Upper lobe of right lung (tissue), 1 donor: ENCODE measurements around the gene SBF1. TPM values are rescaled to one million over a fixed set of nuclear protein-coding genes. Genes with fewer than 3 reads are reported as not detected.

ENCODE experiments used
- ATAC-seq: fragments of 200-7000 bp; cut with Tn5 transposase; one replicate; pipeline ENCODE4 v1.9.1; 2020; ENCODE audit warnings: mild to moderate bottlenecking, moderate library complexity
- DNase-seq: peaks from one replicate; pipeline ENCODE4 v3.0.0-alpha.2; 2020
- H3K27ac ChIP-seq: fragments of 200-600 bp; one replicate; pipeline ENCODE4 v1.8.0; 2022
- H3K27me3 ChIP-seq: fragments of 200-600 bp; one replicate; pipeline ENCODE4 v1.8.0; 2022; ENCODE audit warnings: mild to moderate bottlenecking
- H3K36me3 ChIP-seq: fragments of 200-600 bp; one replicate; pipeline ENCODE4 v1.8.0; 2022
- H3K4me1 ChIP-seq: fragments of 200-600 bp; one replicate; pipeline ENCODE4 v1.8.0; 2022
- H3K4me3 ChIP-seq: fragments of 200-600 bp; one replicate; pipeline ENCODE4 v1.8.0; 2022; ENCODE audit warnings: mild to moderate bottlenecking
- H3K9me3 ChIP-seq: fragments of 200-600 bp; one replicate; pipeline ENCODE4 v1.8.0; 2022
- intact Hi-C: fragments of 100-400 bp; cut with DNase I; formaldehyde crosslinking; loops from one replicate; pipeline ENCODE4 v1.11.0; 2022
- total RNA-seq: library from RNA; stranded (reverse); fragmentation: NEBNext Ultra II Directional; extraction: Animal tissue kit (Norgen Biotek cat#: 25700); gene quantifications from one replicate; pipeline ENCODE4 v1.2.1, GENCODE V29; 2021
- TF ChIP-seq, protein P1 (sequence below): fragments of 200-600 bp; IDR thresholded peaks from one replicate; pipeline ENCODE4 v1.8.0; 2022; ENCODE audit warnings: antibody characterized with exemption
- donor health status: DM: no; HTN: yes; CAD: no; lungs with severe emphysema.

The SBF1 gene
- total RNA-seq, 1 donor from 2014 or later: 69.4 TPM

DNA sequence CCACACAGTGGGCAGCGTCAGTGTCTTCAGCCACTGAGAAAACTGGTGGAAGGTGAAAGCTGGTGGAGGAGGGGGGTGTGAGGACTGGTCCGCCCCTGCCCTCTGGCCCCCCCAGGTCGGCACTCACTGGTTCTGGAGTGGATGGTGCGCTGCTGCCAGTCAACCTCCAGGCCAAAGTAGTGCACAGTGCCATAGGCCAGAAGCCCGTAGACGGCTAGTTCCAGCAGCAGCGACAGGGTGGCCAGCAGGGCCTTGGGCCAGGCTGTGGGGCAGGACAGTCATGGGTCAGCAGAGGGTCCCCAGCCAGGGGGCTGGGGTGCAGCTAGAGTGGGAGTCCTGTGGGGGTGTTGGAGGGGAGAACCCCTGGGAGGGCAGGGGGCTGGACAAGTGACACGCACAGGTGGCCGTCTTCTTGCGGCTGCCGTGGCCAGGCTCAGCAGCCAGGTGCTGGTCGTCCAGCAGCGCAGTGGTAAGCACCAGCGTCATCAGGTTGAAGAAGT, 30.5 kb upstream of the SBF1 start:
- intact Hi-C loops: loop anchor here (10.0 kb wide), 1 partner anchor 241 kb away; the partner anchor contains the start of gene MAPK12
- TF ChIP-seq, protein P1, sequence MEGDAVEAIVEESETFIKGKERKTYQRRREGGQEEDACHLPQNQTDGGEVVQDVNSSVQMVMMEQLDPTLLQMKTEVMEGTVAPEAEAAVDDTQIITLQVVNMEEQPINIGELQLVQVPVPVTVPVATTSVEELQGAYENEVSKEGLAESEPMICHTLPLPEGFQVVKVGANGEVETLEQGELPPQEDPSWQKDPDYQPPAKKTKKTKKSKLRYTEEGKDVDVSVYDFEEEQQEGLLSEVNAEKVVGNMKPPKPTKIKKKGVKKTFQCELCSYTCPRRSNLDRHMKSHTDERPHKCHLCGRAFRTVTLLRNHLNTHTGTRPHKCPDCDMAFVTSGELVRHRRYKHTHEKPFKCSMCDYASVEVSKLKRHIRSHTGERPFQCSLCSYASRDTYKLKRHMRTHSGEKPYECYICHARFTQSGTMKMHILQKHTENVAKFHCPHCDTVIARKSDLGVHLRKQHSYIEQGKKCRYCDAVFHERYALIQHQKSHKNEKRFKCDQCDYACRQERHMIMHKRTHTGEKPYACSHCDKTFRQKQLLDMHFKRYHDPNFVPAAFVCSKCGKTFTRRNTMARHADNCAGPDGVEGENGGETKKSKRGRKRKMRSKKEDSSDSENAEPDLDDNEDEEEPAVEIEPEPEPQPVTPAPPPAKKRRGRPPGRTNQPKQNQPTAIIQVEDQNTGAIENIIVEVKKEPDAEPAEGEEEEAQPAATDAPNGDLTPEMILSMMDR: no peak
- Histone ChIP-seq H3K27me3 (no peaks in the 10 kb centered on the region), H3K36me3 (peaks cover 29% of the 10 kb centered on the region), H3K4me3 (no peak overlapping the region), H3K4me1 (peaks cover 17% of the 10 kb centered on the region), H3K27ac (no peak overlapping the region), H3K9me3 (no peaks in the 10 kb centered on the region)
- ATAC-seq (no peak), DNase-seq (no peak)

DNA sequence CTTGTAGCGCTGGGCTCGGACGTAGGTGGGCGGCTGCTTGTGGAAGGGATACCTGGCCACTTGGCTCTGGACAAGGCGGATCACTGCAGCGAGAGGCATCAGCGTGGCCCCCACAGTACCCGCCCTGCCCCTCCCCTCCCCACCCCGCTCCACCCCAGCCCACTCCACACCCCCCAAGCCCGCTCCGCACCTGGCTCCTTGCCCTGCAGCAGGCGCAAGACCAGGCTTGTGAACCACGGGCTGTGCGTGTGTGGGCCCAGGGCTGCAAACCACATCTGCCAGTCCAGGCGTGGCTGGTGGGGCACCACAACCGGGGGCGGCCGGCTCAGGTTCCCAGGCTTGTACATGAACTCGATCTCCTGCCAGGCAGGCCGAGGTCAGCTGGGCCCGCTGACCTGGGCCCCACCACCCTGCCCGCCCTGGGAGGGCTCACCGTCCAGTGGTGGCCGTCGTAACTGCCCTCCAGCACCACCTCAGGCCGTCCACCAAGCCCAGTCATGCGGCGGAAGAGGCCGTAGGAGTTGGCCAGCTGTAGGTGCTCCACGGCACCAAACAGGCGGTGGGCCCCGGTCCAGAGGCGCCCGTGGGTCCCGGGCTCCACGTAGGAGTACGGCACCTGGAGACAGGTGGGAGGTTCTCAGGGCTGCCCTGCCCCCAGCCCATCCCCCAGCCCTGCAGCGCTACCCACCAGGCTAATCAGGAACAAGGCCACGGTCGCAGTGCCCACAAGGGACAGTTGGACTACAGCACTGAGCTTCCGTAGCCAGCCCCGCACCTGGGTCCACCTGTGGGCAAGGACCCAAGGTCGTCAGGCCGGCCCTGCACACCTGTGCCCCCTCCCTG, 29.8 kb upstream of the SBF1 start:
- no peak for ATAC-seq
- TF ChIP-seq, protein P1: no peak
- Histone ChIP-seq H3K4me3 (no peak overlapping the region), H3K27ac (no peak overlapping the region), H3K27me3 (no peaks in the 10 kb centered on the region), H3K36me3 (peaks cover 29% of the 10 kb centered on the region), H3K4me1 (peaks cover 17% of the 10 kb centered on the region), H3K9me3 (no peaks in the 10 kb centered on the region)
- DNase-seq: no peak
- intact Hi-C loops: loop anchor here (10.0 kb wide), 1 partner anchor 240 kb away; the partner anchor contains the start of gene MAPK12

DNA sequence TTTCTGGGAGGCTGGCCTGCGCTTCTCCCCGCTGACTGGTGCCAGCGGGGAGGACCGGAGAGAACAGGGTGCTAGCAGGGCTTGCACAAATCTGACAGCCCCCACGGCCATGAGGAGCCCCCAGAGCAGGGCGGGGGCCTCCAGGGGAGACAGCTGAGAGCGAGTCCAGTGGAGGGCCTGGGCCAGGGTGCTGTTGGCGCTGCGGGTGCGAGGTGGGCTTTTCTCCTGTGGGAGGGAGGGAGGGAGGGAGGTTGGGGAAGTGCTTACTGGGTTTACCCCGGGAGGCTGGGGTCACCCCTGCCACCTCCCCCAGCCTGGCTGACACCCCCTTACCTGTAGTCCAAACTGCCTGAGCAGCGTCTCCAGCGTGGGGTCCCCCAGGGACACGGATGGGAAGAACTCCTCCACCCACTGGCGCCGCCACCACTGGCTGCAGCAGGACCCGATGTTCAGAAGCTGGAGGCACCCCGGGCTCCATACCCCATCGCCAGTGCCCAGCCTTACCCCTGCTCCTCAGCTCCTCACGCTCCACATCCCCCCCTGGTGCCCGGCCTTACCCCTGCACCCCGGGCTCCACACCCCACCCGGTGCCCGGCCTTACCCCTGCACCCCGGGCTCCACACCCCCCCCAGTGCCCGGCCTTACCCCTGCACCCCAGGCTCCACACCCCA, 28.8 kb upstream of the SBF1 start:
- no peak for DNase-seq
- no peaks in the 10 kb centered on the region for H3K9me3 ChIP-seq
- H3K4me1 ChIP-seq: peaks cover 10% of the 10 kb centered on the region
- peaks cover 29% of the 10 kb centered on the region for H3K36me3 ChIP-seq
- TF ChIP-seq, protein P1: no peak
- H3K27me3 ChIP-seq: no peaks in the 10 kb centered on the region
- no peak overlapping the region for H3K4me3 ChIP-seq
- ATAC-seq: no peak
- H3K27ac ChIP-seq: no peak overlapping the region
- intact Hi-C loops: loop anchor here (10.0 kb wide), 1 partner anchor 239 kb away; the partner anchor contains the start of gene MAPK12

DNA sequence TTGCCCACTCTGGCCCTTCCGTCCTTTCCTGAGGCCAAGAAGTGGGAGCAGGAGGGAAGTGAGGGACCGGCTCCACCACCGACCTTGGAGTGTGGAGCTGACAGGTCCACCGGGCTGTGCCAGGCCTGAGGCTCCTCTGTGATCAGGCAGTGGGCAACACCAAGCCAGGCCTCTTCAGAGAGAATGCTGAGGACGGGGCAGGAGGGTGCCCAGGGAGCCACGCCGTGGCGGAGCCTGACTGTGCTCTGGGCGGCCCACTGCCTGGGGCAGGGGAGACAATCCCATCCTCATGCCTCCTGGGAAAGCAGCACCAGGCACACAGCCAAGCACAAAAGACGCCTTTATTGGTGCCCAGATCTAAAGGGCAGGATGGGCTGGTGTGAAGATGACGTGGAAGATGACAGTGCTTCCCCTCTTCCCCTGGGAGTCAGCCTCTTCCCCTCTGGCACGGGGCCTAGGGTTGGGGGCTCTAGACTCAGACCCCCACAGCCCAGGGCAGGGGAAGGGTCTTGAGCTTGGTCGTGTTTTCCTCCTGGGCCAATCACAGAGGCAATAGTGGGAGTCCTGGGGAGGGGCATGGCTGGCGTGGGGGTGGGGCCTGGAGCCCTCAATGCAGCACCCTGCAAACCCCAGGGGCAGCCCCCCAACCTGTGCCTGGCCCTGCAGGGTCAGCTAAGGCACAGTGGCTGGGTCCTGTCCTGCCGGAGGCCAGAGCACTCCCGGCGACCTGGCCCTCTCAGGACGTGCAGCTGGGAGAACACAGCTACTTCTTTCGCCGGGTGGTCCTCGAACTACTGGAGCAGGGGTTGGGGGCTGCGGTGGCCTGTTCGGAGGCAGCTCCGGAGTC, 28.0 kb upstream of the SBF1 start:
- Histone ChIP-seq H3K27me3 (no peaks in the 10 kb centered on the region), H3K4me3 (no peak overlapping the region), H3K4me1 (peaks cover 13% of the 10 kb centered on the region), H3K36me3 (peaks cover 29% of the 10 kb centered on the region), H3K9me3 (no peaks in the 10 kb centered on the region), H3K27ac (no peak overlapping the region)
- intact Hi-C loops: loop anchor here (10.0 kb wide), 1 partner anchor 238 kb away; the partner anchor contains the start of gene MAPK12
- ATAC-seq: no peak
- TF ChIP-seq, protein P1: no peak
- DNase-seq: no peak

DNA sequence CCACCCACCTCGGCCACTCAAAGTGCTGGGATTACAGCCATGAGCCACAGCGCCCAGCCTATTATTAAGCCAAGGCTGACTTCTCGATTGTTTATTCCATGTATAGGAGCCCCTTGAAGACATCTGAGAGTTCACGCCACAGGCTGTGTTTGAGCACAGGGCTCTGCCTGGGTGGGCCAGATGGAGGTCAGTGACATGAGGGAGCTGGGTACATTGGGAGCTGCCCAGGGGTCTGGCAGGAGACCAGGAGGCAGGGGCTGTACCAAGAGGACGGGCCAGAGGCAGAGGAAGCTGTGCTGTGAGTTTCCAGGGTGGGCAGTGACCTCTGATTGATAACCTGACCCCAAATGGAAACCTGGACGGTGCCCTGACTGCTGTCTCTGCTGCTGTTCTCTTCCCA, 27.3 kb upstream of the SBF1 start:
- intact Hi-C loops: loop anchor here (10.0 kb wide), 1 partner anchor 237 kb away; the partner anchor contains the start of gene MAPK12
- peaks cover 29% of the 10 kb centered on the region for H3K36me3 ChIP-seq

More for the DNA sequence above, 27.3 kb upstream of the SBF1 start:
- ATAC-seq (no peak), DNase-seq (no peak)
- H3K27ac ChIP-seq: no peak overlapping the region
- H3K4me1 ChIP-seq: peaks cover 13% of the 10 kb centered on the region
- no peaks in the 10 kb centered on the region for H3K27me3 ChIP-seq
- H3K9me3 ChIP-seq: no peaks in the 10 kb centered on the region
- TF ChIP-seq, protein P1: no peak
- H3K4me3 ChIP-seq: no peak overlapping the region
